Rectal smooth muscle tissue (tissue), 1 donor: Measurements from ENCODE around the gene C11orf16.
"Not testable (repeated sequence)": the region's sequence is repeated elsewhere in the genome, so short reads cannot be mapped to it uniquely, and the experiment has no call there.

Source experiments
- H3K27ac ChIP-seq: one replicate; pipeline ENCODE4 v1.7.0; 2013; ENCODE audit warnings: low read depth, low read length, inconsistent platforms
- H3K27me3 ChIP-seq: one replicate; pipeline ENCODE4 v1.7.0; 2013; ENCODE audit warnings: low read length; ENCODE audit not compliant: control insufficient read depth, insufficient read depth
- H3K36me3 ChIP-seq: one replicate; pipeline ENCODE4 v1.7.0; 2013; ENCODE audit warnings: low read length; ENCODE audit not compliant: control insufficient read depth, insufficient read depth
- H3K4me1 ChIP-seq: one replicate; pipeline ENCODE4 v1.7.0; 2013; ENCODE audit warnings: low read length; ENCODE audit not compliant: control insufficient read depth, insufficient read depth
- H3K4me3 ChIP-seq: one replicate; pipeline ENCODE4 v1.7.0; 2013; ENCODE audit warnings: low read length
- H3K9ac ChIP-seq: one replicate; pipeline ENCODE4 v1.7.0; 2013; ENCODE audit warnings: low read length

C11orf16 gene

DNA sequence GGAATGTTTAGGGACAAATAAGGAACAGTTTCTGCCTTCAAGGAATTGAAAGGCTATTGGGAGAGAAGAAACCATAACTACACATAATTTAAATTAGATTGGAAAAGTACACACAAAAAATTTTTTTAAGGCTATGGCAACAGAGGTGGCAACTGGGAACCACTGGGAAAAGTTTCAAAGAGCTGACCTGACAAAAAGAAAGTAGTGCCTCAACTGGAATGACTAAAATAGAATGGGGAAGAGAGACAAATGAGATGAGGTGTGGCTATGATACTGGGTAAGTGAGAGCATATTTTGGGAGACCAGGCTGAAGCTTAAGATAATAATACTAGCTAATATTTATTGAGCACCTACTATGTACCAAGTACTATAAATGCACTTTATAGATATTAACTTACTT, 24.6 kb downstream of the C11orf16 start:
- peaks cover 4% of the 10 kb centered on the region for H3K4me1 ChIP-seq

DNA sequence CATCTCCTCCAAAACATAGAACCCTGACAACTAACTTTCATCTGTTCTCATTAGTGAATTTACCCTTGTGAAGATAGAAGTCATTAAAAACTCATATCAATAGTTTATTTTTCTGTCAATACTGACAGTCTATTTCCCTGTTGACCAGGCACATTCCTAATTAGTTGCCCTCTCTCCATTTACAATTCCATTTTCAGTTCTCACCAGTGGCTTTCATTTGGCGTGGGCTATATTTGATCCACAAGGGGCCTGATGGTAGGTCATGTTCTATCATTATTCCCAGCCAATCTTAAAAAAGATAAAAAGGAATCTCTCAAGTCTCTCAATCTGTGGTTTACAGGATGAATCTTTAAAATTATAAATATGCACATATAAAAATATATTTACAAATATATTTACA, 25.6 kb downstream of the C11orf16 start:
- H3K9ac ChIP-seq, result no peak overlapping the region
- no peak overlapping the region for H3K4me3 ChIP-seq
- H3K27me3 ChIP-seq, result no peaks in the 10 kb centered on the region
- H3K36me3 ChIP-seq, result no peaks in the 10 kb centered on the region
- H3K4me1 ChIP-seq, result no peaks in the 10 kb centered on the region
- no peak overlapping the region for H3K27ac ChIP-seq

More for the DNA sequence above, 24.6 kb downstream of the C11orf16 start:
- Histone ChIP-seq H3K9ac (no peak overlapping the region), H3K27ac (no peak overlapping the region), H3K36me3 (no peaks in the 10 kb centered on the region), H3K27me3 (no peaks in the 10 kb centered on the region), H3K4me3 (no peak overlapping the region)

DNA sequence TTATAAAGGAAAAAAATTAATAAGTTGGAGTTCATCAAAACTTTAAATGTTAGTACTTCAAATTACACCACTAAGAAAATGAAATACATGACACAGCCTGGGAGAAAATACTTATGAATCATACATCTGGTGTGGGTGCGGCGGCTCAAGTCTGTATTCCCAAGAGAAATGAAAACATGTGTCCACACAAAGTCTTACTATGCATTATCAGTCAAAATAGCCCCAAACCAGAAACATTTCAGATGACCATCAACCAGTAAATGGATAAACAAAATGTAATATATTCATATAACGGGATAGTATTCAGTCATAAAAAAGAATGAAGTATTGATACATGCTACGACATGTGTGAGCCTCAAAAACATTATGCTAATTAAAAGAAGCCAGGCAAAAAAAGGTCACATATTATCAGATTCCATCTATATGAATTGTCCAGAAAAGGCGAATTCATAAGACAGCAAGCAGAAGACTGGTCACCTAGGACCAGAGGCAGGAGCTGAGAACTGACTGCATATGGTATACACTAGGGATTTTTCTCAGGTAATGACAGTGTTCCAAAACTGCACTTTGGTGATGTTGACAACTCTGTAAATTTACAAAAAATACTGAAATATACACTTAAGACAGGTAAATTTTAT, 27.1 kb downstream of the C11orf16 start:
- H3K4me3 ChIP-seq, result no peak overlapping the region
- no peaks in the 10 kb centered on the region for H3K27me3 ChIP-seq
- no peak overlapping the region for H3K9ac ChIP-seq
- no peak overlapping the region for H3K27ac ChIP-seq
- no peaks in the 10 kb centered on the region for H3K4me1 ChIP-seq
- no peaks in the 10 kb centered on the region for H3K36me3 ChIP-seq

- H3K36me3 ChIP-seq, result no peaks in the 10 kb centered on the region
- H3K4me3 ChIP-seq, result no peak overlapping the region
- H3K9ac ChIP-seq, result no peak overlapping the region
- no peak overlapping the region for H3K27ac ChIP-seq
- no peaks in the 10 kb centered on the region for H3K27me3 ChIP-seq
- no peaks in the 10 kb centered on the region for H3K4me1 ChIP-seq
Measured at GRCh38 chr11:8899119-8899753, 33.5 kb downstream of the C11orf16 start.

GRCh38 chr11:8891185-8891584, 41.6 kb downstream of the C11orf16 start:
- H3K4me3 ChIP-seq, H3K27me3 ChIP-seq, H3K4me1 ChIP-seq, H3K36me3 ChIP-seq, H3K27ac ChIP-seq, H3K9ac ChIP-seq: not testable (repeated sequence)

DNA sequence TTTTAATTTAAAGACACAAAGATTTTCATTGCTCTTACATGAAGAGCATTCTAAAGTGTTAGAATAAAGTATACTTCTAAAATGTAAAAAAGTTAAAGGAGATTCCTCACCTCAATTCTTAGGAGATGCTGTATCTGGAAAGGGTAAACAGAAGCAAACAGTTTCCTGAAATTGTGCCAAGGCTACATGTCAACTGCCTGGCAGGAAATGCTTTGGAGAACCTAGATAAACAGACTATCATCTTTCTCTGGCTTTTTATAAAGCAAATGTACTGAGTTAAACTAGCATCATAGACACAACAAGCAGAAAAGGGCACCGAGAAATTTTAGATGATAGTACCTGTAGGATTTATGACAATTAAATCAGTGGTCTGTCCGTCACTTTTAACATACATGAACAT, 46.4 kb downstream of the C11orf16 start:
- H3K4me1 ChIP-seq, result no peaks in the 10 kb centered on the region
- no peak overlapping the region for H3K4me3 ChIP-seq
- H3K36me3 ChIP-seq, result no peaks in the 10 kb centered on the region
- no peak overlapping the region for H3K9ac ChIP-seq
- H3K27me3 ChIP-seq, result no peaks in the 10 kb centered on the region
- H3K27ac ChIP-seq, result no peak overlapping the region

DNA sequence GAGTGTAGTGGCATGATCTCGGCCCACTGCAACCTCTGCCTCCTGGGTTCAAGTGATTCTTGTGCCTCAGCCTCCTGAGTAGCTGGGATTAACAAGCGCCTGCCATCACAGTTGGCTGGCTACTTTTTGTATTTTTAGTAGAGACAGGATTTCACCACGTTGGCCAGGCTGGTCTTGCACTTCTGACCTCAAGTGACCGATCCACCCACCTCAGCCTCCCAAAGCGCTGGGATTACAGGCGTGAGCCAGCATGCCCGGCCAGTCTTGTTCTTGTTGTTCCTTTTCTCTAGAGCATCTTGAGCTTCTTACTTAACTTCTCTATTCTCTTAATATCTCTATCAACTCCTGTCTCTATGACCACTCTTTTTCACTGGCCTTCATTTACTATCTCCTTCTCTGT, 51.2 kb downstream of the C11orf16 start:
- H3K4me3 ChIP-seq, H3K27me3 ChIP-seq, H3K9ac ChIP-seq, H3K27ac ChIP-seq, H3K36me3 ChIP-seq, H3K4me1 ChIP-seq: not testable (repeated sequence)

DNA sequence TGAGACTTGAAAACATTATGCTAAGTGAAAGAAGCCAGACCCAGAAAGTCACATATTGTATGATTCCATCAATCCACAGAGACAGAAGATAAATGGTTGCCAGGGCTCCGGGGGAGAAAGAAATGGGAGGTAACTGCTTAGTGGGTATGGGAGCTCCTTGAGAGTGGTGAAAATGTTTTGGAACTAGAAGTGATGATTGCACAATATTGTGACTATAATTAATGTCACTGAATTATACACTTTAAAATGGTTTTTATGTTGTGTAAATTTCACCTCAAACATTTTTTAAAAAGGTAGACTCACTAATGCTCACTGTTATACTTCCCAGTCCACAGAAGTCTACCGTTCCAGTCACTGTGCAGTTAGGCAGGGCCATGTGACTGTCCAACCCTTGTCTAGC, 54.0 kb downstream of the C11orf16 start:
- H3K27ac ChIP-seq, result no peak overlapping the region
- no peak overlapping the region for H3K4me3 ChIP-seq
- H3K36me3 ChIP-seq, result no peaks in the 10 kb centered on the region
- H3K27me3 ChIP-seq, result no peaks in the 10 kb centered on the region
- H3K4me1 ChIP-seq, result peaks cover 4% of the 10 kb centered on the region
- H3K9ac ChIP-seq, result no peak overlapping the region

- Histone ChIP-seq H3K9ac (no peak overlapping the region), H3K27me3 (no peaks in the 10 kb centered on the region), H3K36me3 (no peaks in the 10 kb centered on the region), H3K4me3 (no peak overlapping the region), H3K4me1 (peaks cover 12% of the 10 kb centered on the region), H3K27ac (peak overlapping the region; percentile 34)
Measured at GRCh38 chr11:8873741-8874405, 58.9 kb downstream of the C11orf16 start.

GRCh38 chr11:8871962-8872361, 60.8 kb downstream of the C11orf16 start:
- Histone ChIP-seq H3K4me3 (no peak overlapping the region), H3K27ac (peak overlapping the region; percentile 87), H3K4me1 (peaks cover 12% of the 10 kb centered on the region), H3K9ac (no peak overlapping the region), H3K27me3 (no peaks in the 10 kb centered on the region), H3K36me3 (no peaks in the 10 kb centered on the region)

DNA sequence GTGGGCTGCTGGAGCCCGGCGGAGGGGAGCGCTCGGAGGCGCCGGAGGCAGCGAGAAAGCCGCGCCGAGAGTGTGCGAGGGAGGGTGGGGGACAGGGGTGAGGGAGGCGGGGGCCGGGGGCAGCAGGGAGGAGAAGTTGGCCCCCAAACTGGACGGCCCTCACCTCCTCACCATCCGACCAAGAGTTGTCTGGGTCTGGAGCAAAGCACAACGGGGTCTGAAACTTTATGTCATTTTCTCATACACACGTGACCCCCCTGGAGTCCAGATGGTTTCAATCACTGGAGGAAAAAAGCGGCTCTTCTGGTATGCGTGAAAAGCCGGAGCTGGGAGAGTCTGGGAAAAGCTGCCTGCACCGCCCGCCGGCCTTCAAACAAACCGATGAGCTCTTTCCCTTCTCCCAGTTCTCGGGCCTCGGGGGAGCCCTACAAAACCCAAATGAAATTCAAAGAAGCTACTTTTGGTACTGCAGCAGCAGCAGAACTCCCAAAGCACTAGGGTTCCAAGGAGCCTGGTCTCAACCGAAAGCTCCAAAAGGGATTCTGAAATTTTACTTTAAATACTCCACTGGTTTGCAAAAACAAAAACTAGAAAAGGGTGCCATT, 61.5 kb downstream of the C11orf16 start:
- H3K36me3 ChIP-seq, result no peaks in the 10 kb centered on the region
- H3K9ac ChIP-seq, result no peak overlapping the region
- H3K4me3 ChIP-seq, result peak overlapping the region; percentile 64
- H3K27me3 ChIP-seq, result no peaks in the 10 kb centered on the region
- peaks cover 12% of the 10 kb centered on the region for H3K4me1 ChIP-seq
- H3K27ac ChIP-seq, result peak overlapping the region; percentile 87

DNA sequence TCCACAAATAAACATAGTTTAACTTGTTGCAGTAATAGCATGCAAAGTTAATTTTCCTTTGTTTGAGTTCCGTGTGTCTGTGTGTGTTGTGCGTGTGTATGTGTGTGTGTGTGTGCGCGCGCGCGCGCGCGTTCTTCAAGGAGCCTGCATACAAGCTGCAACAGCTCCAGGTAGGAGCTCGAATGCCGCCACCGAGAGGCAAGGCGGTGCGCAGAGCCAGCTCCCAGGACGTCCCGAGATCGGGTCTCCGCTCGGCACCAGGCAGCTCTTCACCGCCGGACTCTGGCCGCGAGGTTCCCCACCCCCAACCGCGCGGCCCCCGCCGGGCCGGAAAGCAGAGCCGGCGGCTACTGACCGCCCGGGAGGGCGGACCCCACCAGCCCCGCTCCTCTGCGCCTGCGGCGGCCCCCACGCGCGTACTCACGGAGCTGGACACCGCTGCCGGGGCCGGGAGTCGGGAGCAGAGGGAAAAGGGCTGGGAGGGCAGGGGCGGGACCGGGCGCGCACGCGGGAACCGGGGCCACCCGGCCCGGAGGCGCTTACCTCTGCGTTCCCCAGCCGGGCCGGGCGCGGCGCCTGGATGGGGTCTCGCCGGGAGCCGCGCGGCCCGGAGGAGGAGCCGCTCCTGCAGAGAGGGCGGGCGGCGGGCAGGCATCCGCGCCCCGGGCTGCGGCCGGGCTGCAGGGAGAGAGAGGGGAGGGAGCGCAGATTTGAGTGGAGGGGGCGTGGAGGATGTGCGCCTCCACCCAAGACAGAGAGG, 62.2 kb downstream of the C11orf16 start:
- Histone ChIP-seq H3K4me3 (peak overlapping the region; percentile 64), H3K4me1 (peaks cover 12% of the 10 kb centered on the region), H3K27me3 (no peaks in the 10 kb centered on the region), H3K9ac (peak overlapping the region; percentile 7), H3K27ac (peak overlapping the region; percentile 87), H3K36me3 (no peaks in the 10 kb centered on the region)
